Liver (tissue), 9 donors: ENCODE measurements around the gene PEX1. TPM values are rescaled to one million over a fixed set of nuclear protein-coding genes. Genes with fewer than 3 reads are reported as not detected.

ENCODE experiments used
- DNase-seq: peaks from one replicate; pipeline ENCODE4 v3.0.0-alpha.2; 2017; ENCODE audit warnings: low spot score
- H3K27ac ChIP-seq, 2 donors: one replicate each; pipeline ENCODE4 v1.7.0; 2013; ENCODE audit warnings: inconsistent platforms in 2 of 2, low read length in 2 of 2, control low read depth in 1 of 2, low read depth in 1 of 2, mild to moderate bottlenecking in 1 of 2
- H3K27me3 ChIP-seq, 4 donors: one replicate each; pipeline versions ENCODE4 v1.6.1 to v1.7.0; 2013; ENCODE audit warnings: low read length in 3 of 4, inconsistent platforms in 1 of 4, mild to moderate bottlenecking in 1 of 4, moderate library complexity in 1 of 4; ENCODE audit not compliant: control insufficient read depth in 4 of 4, insufficient read depth in 4 of 4
- H3K36me3 ChIP-seq, 4 donors: one replicate each; pipeline versions ENCODE4 v1.6.1 to v1.7.0; 2013; ENCODE audit warnings: low read length in 3 of 4, mild to moderate bottlenecking in 3 of 4, low read depth in 1 of 4, moderate library complexity in 1 of 4; ENCODE audit not compliant: control insufficient read depth in 4 of 4, insufficient read depth in 3 of 4
- H3K4me1 ChIP-seq, 4 donors: one replicate each; pipeline versions ENCODE4 v1.6.1 to v1.7.0; 2013; ENCODE audit warnings: low read length in 3 of 4, mild to moderate bottlenecking in 3 of 4, moderate library complexity in 1 of 4; ENCODE audit not compliant: control insufficient read depth in 4 of 4, insufficient read depth in 4 of 4
- H3K4me3 ChIP-seq, 3 donors: one replicate each; pipeline versions ENCODE4 v1.6.1 to v1.7.0; 2013; ENCODE audit warnings: low read length in 3 of 3, control low read depth in 1 of 3, low read depth in 1 of 3, mild to moderate bottlenecking in 1 of 3
- H3K9ac ChIP-seq, 2 donors: one replicate each; pipeline ENCODE4 v1.7.0; 2013; ENCODE audit warnings: low read length in 2 of 2, mild to moderate bottlenecking in 2 of 2, moderate library complexity in 2 of 2, control low read depth in 1 of 2, low read depth in 1 of 2
- H3K9me3 ChIP-seq, 4 donors: one replicate each; pipeline versions ENCODE4 v1.6.1 to v1.7.0; 2013; ENCODE audit warnings: low read length in 3 of 4; ENCODE audit not compliant: control insufficient read depth in 4 of 4
- EGR1 ChIP-seq, 2 donors: IDR thresholded peaks; 2 replicates each; pipeline ENCODE4 v1.6.1; 2016 to 2018; ENCODE audit warnings: antibody characterized with exemption in 2 of 2, low read depth in 2 of 2
- FOXA1 ChIP-seq: IDR thresholded peaks from 2 replicates; pipeline ENCODE4 v1.6.1; 2016; ENCODE audit warnings: antibody characterized with exemption
- GABPA ChIP-seq, 2 donors: IDR thresholded peaks in 1 of 2; conservative IDR thresholded peaks in 1 of 2; 2 replicates each; pipeline ENCODE4 v1.6.1; 2016; ENCODE audit warnings: antibody characterized with exemption in 2 of 2, mild to moderate bottlenecking in 1 of 2, moderate library complexity in 1 of 2
- HNF4A ChIP-seq, 2 donors: conservative IDR thresholded peaks; 2 replicates each; pipeline ENCODE4 v1.6.1; 2016; ENCODE audit warnings: antibody characterized with exemption in 2 of 2, mild to moderate bottlenecking in 2 of 2
- HNF4G ChIP-seq: IDR thresholded peaks from 2 replicates; pipeline ENCODE4 v1.6.1; 2016; ENCODE audit warnings: antibody characterized with exemption
- JUND ChIP-seq, 2 donors: IDR thresholded peaks; 2 replicates each; pipeline ENCODE4 v1.6.1; 2016; ENCODE audit warnings: antibody characterized with exemption in 2 of 2
- NR2F2 ChIP-seq: IDR thresholded peaks from 2 replicates; pipeline ENCODE4 v1.6.1; 2016; ENCODE audit warnings: antibody characterized with exemption
- RAD21 ChIP-seq, 2 donors: IDR thresholded peaks; 2 replicates each; pipeline ENCODE4 v1.6.1; 2016; ENCODE audit warnings: antibody characterized with exemption in 2 of 2, mild to moderate bottlenecking in 2 of 2
- SP1 ChIP-seq: IDR thresholded peaks from 2 replicates; pipeline ENCODE4 v1.6.1; 2018; ENCODE audit warnings: antibody characterized with exemption, mild to moderate bottlenecking
- WGBS: extraction: QIAGEN DNeasy Blood & Tissue Kit; methylation state at CpG from one replicate; pipeline ENCODE4 v1.1.7; 2013; 5-methylcytosine and 5-hydroxymethylcytosine counted together
- polyA plus RNA-seq, 2 donors: library from polyadenylated mRNA; stranded (reverse) in 1 of 2; unstranded in 1 of 2; fragments of 200-250 nt in 1 of 2; fragments of >200 nt in 1 of 2; fragmentation: Nextera tagmentation in 1 of 2; extraction: Ambion mirVana in 1 of 2; gene quantifications; one replicate each; pipeline versions ENCODE4 v1.2.1 to v1.2.3, GENCODE V29; 2013 to 2015
- total RNA-seq, 2 donors: library from RNA; depleted of rRNA; stranded (reverse); fragments of >200 nt; gene quantifications; one replicate each; pipeline ENCODE4 v1.2.3, GENCODE V29; 2014
- TF ChIP-seq, protein P1 (sequence below): IDR thresholded peaks from 2 replicates; pipeline ENCODE4 v1.6.1; 2016; ENCODE audit warnings: antibody characterized with exemption
- TF ChIP-seq, protein P2 (sequence below): IDR thresholded peaks from 2 replicates; pipeline ENCODE4 v1.6.1; 2016; ENCODE audit warnings: antibody characterized with exemption, mild to moderate bottlenecking
- TF ChIP-seq, protein P3 (sequence below): IDR thresholded peaks from 2 replicates; pipeline ENCODE4 v1.6.1; 2016; ENCODE audit warnings: antibody characterized with exemption
- TF ChIP-seq, protein P4 (sequence below): IDR thresholded peaks from 2 replicates; pipeline ENCODE4 v1.6.1; 2016; ENCODE audit warnings: antibody characterized with exemption
- donor health status: healthy.
- donor health status: healthy.
- donor health status: healthy.
- donor health status: healthy.
- donor health status: healthy.

The PEX1 gene
- total and polyA plus RNA-seq, 4 donors = 7.2 to 18.2 (median 9.0) TPM

DNA sequence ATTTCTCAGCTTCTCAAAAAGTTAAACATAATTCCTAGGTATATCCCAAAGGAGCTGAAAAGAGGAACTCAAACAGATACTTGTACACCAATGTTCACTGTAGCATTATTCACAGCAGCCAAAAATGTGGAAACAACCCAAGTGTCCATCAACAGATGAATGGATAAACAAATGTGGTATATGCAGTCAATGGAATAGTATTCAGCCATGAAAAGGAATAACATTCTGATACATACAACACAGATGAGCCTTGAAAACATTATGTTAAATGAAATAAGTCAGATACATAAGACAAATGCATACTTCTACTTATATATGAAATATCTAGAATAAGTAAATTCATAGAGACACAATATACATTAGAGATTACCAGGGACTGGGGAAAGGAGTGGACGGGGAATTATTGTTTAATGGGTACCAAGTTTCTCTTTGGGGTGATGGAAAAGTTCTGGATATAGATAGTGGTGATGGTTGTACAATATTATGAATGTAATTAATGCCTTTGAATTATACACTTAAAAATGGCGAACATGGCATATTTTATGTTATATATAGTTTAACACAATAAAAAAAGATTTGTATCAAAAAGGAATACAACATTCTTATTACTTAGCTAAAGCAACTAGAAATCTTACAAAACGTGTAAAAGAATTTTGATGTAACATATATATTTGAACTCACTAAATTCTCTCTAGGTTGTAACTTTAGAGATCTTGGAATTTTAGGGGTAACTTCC is 15.0 kb downstream of the PEX1 start:
- no peak overlapping the region for H3K4me3 ChIP-seq
- no peak for DNase-seq
- no peak overlapping the region for H3K27ac ChIP-seq
- H3K4me1 ChIP-seq = no peaks in the 10 kb centered on the region
- H3K9ac ChIP-seq = no peak overlapping the region
- TF ChIP-seq EGR1 (IDR thresholded peaks at IDR 0.05; ENCODE audit: low read depth in 2 of 2) (no peak), NR2F2 (no peak), FOXA1 (no peak), GABPA (IDR thresholded peaks at IDR 0.05 in 1 of 2, conservative IDR thresholded peaks at IDR 0.05 in 1 of 2) (no peak), HNF4G (no peak), JUND (IDR thresholded peaks at IDR 0.05) (no peak), RAD21 (IDR thresholded peaks at IDR 0.05) (no peak), SP1 (no peak), HNF4A (conservative IDR thresholded peaks at IDR 0.05) (no peak)
- TF ChIP-seq, protein P1, sequence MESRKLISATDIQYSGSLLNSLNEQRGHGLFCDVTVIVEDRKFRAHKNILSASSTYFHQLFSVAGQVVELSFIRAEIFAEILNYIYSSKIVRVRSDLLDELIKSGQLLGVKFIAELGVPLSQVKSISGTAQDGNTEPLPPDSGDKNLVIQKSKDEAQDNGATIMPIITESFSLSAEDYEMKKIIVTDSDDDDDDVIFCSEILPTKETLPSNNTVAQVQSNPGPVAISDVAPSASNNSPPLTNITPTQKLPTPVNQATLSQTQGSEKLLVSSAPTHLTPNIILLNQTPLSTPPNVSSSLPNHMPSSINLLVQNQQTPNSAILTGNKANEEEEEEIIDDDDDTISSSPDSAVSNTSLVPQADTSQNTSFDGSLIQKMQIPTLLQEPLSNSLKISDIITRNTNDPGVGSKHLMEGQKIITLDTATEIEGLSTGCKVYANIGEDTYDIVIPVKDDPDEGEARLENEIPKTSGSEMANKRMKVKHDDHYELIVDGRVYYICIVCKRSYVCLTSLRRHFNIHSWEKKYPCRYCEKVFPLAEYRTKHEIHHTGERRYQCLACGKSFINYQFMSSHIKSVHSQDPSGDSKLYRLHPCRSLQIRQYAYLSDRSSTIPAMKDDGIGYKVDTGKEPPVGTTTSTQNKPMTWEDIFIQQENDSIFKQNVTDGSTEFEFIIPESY = no peak
- TF ChIP-seq, protein P2, sequence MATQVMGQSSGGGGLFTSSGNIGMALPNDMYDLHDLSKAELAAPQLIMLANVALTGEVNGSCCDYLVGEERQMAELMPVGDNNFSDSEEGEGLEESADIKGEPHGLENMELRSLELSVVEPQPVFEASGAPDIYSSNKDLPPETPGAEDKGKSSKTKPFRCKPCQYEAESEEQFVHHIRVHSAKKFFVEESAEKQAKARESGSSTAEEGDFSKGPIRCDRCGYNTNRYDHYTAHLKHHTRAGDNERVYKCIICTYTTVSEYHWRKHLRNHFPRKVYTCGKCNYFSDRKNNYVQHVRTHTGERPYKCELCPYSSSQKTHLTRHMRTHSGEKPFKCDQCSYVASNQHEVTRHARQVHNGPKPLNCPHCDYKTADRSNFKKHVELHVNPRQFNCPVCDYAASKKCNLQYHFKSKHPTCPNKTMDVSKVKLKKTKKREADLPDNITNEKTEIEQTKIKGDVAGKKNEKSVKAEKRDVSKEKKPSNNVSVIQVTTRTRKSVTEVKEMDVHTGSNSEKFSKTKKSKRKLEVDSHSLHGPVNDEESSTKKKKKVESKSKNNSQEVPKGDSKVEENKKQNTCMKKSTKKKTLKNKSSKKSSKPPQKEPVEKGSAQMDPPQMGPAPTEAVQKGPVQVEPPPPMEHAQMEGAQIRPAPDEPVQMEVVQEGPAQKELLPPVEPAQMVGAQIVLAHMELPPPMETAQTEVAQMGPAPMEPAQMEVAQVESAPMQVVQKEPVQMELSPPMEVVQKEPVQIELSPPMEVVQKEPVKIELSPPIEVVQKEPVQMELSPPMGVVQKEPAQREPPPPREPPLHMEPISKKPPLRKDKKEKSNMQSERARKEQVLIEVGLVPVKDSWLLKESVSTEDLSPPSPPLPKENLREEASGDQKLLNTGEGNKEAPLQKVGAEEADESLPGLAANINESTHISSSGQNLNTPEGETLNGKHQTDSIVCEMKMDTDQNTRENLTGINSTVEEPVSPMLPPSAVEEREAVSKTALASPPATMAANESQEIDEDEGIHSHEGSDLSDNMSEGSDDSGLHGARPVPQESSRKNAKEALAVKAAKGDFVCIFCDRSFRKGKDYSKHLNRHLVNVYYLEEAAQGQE = no peak
- TF ChIP-seq, protein P3, sequence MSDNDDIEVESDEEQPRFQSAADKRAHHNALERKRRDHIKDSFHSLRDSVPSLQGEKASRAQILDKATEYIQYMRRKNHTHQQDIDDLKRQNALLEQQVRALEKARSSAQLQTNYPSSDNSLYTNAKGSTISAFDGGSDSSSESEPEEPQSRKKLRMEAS = no peak
- TF ChIP-seq, protein P4, sequence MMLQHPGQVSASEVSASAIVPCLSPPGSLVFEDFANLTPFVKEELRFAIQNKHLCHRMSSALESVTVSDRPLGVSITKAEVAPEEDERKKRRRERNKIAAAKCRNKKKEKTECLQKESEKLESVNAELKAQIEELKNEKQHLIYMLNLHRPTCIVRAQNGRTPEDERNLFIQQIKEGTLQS = no peak
- H3K27me3 ChIP-seq = no peaks in the 10 kb centered on the region
- H3K36me3 ChIP-seq = peaks cover 5 to 17% (median 13%) of the 10 kb centered on the region in 4 donors
- no peaks in the 10 kb centered on the region for H3K9me3 ChIP-seq
- WGBS = 61% methylated on average over 3 of the region's 3 CpGs

DNA sequence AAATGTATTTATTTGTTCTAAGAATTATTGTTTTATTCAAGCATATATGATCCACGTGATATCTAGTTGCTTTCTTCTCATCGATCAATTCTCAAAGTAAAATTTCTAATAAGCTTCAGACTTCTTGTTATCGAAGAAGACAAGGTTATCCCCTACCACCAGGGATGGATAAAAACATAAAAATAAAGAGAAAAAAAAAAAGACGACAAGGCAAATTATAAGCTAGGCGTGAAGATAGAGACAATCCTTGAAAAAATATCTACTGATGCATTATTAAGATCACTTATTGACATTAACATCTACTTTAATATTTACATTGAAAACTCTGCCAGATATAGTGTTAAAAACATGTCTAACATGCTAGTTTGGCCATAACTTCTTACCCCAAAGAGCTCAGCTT is 19.4 kb downstream of the PEX1 start:
- TF ChIP-seq NR2F2 (no peak), GABPA (IDR thresholded peaks at IDR 0.05 in 1 of 2, conservative IDR thresholded peaks at IDR 0.05 in 1 of 2) (no peak)
- TF ChIP-seq, protein P4 = no peak
- TF ChIP-seq, protein P1 = no peak
- H3K36me3 ChIP-seq = peaks cover 2 to 11% (median 3%) of the 10 kb centered on the region in 4 donors
- H3K27ac ChIP-seq = no peak overlapping the region
- H3K4me1 ChIP-seq = no peaks in the 10 kb centered on the region
- no peak overlapping the region for H3K4me3 ChIP-seq
- WGBS = 98% methylated on average over 5 of the region's 5 CpGs
- H3K9me3 ChIP-seq = no peaks in the 10 kb centered on the region
- H3K27me3 ChIP-seq = no peaks in the 10 kb centered on the region
- DNase-seq = no peak
- no peak overlapping the region for H3K9ac ChIP-seq
